GM18907 (cell line): Measurements from ENCODE around the gene INPP5K.

Experiments used
- ATAC-seq: cut with Tn5 transposase; IDR thresholded peaks from one replicate; pipeline ENCODE4 v1.9.1; 2021; ENCODE audit warnings: mild to moderate bottlenecking, moderate library complexity; ENCODE audit not compliant: unreplicated experiment

The INPP5K gene

GRCh38 chr17:1486802-1487695 is 29.4 kb downstream of the INPP5K start:
- no peak for ATAC-seq

GRCh38 chr17:1485423-1486376 is 30.7 kb downstream of the INPP5K start:
- peak; percentile 27 for ATAC-seq

GRCh38 chr17:1484676-1485422 is 31.6 kb downstream of the INPP5K start:
- ATAC-seq, result peak; percentile 44

- ATAC-seq, result no peak
Measured at GRCh38 chr17:1484060-1484535, 32.3 kb downstream of the INPP5K start.

- no peak for ATAC-seq
Measured at GRCh38 chr17:1482680-1483079, 33.7 kb downstream of the INPP5K start.

- no peak for ATAC-seq
Measured at GRCh38 chr17:1481736-1482135, 34.7 kb downstream of the INPP5K start.

GRCh38 chr17:1480747-1481465 is 35.5 kb downstream of the INPP5K start:
- ATAC-seq, result no peak

- no peak for ATAC-seq
Measured at GRCh38 chr17:1478418-1478817, 38.0 kb downstream of the INPP5K start.

GRCh38 chr17:1475321-1475854 is 41.0 kb downstream of the INPP5K start:
- ATAC-seq, result no peak

- ATAC-seq, result peak; percentile 52
Measured at GRCh38 chr17:1474402-1475189, 41.8 kb downstream of the INPP5K start.

GRCh38 chr17:1473841-1474240 is 42.6 kb downstream of the INPP5K start:
- ATAC-seq, result no peak

GRCh38 chr17:1473170-1473569 is 43.2 kb downstream of the INPP5K start:
- ATAC-seq, result no peak

GRCh38 chr17:1471911-1472821 is 44.2 kb downstream of the INPP5K start:
- no peak for ATAC-seq

- ATAC-seq, result no peak
Measured at GRCh38 chr17:1471490-1471889, 44.9 kb downstream of the INPP5K start.

GRCh38 chr17:1470755-1471462 is 45.5 kb downstream of the INPP5K start:
- ATAC-seq, result no peak

- no peak for ATAC-seq
Measured at GRCh38 chr17:1470071-1470754, 46.2 kb downstream of the INPP5K start.
